Measurements from ENCODE around the gene DUSP10.

DUSP10 gene

GRCh38 chr1:221756830-221757551 lies 15.1 kb upstream of the DUSP10 start:
- peak; percentile 39 for DNase-seq (ENCODE audit: low read depth)
- TF ChIP-seq, protein P1, sequence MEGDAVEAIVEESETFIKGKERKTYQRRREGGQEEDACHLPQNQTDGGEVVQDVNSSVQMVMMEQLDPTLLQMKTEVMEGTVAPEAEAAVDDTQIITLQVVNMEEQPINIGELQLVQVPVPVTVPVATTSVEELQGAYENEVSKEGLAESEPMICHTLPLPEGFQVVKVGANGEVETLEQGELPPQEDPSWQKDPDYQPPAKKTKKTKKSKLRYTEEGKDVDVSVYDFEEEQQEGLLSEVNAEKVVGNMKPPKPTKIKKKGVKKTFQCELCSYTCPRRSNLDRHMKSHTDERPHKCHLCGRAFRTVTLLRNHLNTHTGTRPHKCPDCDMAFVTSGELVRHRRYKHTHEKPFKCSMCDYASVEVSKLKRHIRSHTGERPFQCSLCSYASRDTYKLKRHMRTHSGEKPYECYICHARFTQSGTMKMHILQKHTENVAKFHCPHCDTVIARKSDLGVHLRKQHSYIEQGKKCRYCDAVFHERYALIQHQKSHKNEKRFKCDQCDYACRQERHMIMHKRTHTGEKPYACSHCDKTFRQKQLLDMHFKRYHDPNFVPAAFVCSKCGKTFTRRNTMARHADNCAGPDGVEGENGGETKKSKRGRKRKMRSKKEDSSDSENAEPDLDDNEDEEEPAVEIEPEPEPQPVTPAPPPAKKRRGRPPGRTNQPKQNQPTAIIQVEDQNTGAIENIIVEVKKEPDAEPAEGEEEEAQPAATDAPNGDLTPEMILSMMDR (conservative IDR thresholded peaks at IDR 0.05; ENCODE audit: low read depth, low read length) = no peak
- H3K4me3 ChIP-seq (ENCODE audit: low read depth, low read length) = no peak overlapping the region

DNA sequence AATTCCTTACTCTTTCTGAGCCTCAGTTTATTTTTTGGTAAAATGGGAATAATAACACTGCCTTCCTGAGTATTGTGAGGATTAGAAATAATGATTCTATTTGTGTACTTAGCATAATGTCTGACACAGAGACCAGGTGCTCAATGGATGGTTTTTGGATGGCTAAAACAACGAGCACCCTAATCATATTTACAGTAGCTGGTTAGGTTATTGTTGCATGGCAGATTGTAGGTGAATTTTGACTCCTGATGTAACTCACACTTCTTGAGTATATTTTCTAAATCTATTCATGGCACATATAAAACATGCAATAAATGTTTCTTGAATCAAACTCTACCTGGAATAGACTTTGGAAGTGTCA lies 11.9 kb upstream of the DUSP10 start:
- no peak overlapping the region for H3K4me3 ChIP-seq (ENCODE audit: low read depth, low read length)
- DNase-seq (ENCODE audit: low read depth) = no peak
- TF ChIP-seq, protein P1 (conservative IDR thresholded peaks at IDR 0.05; ENCODE audit: low read depth, low read length) = no peak

GRCh38 chr1:221751226-221751887 lies 9.5 kb upstream of the DUSP10 start:
- H3K4me3 ChIP-seq (ENCODE audit: low read depth, low read length) = no peak overlapping the region
- TF ChIP-seq, protein P1 (conservative IDR thresholded peaks at IDR 0.05; ENCODE audit: low read depth, low read length) = no peak
- DNase-seq (ENCODE audit: low read depth) = no peak

DNA sequence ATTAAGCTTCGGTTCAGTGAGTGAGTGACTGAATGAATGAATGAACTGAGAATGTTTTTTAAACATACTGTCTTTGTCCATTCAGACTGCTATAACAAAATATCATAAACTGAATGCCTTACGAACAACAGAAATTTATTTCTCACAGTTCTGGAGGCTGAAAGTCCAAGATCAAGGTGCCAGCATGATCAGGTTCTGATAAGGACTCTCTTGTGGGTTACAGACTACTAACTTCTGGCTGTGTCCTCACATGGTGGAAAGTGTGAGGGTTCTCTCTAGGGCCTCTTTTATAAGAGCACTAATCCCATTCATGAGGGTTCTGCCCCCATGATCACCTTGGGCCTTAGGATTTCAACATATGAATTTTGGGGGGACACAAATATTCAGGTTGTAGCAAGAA lies 7.1 kb upstream of the DUSP10 start:
- H3K4me3 ChIP-seq (ENCODE audit: low read depth, low read length) = no peak overlapping the region
- TF ChIP-seq, protein P1 (conservative IDR thresholded peaks at IDR 0.05; ENCODE audit: low read depth, low read length) = no peak
- DNase-seq (ENCODE audit: low read depth) = no peak

GRCh38 chr1:221747839-221748238 lies 6.0 kb upstream of the DUSP10 start:
- DNase-seq (ENCODE audit: low read depth) = no peak
- TF ChIP-seq, protein P1 (conservative IDR thresholded peaks at IDR 0.05; ENCODE audit: low read depth, low read length) = no peak
- no peak overlapping the region for H3K4me3 ChIP-seq (ENCODE audit: low read depth, low read length)

- no peak for DNase-seq (ENCODE audit: low read depth)
- H3K4me3 ChIP-seq (ENCODE audit: low read depth, low read length) = peak overlapping the region; percentile 75
- TF ChIP-seq, protein P1 (conservative IDR thresholded peaks at IDR 0.05; ENCODE audit: low read depth, low read length) = no peak
Observed at GRCh38 chr1:221743416-221744208, 1.7 kb upstream of the DUSP10 start.

All from choroid plexus epithelial cell (primary cell).